Naive thymus-derived CD8-positive, alpha-beta T cell (primary cell): ENCODE data around the gene VAPA. TPM values are rescaled to one million over a fixed set of nuclear protein-coding genes. Genes with fewer than 3 reads are reported as not detected.

Experiments used
- ATAC-seq, 2 donors: fragments of 150-1000 bp; cut with Tn5 transposase in 1 of 2; sonication (Bioruptor Pico), chemical (Tn5 transposase) in 1 of 2; 1 replicate in 1 of 2; 2 replicates in 1 of 2; pipeline ENCODE4 v1.10.0; 2021; ENCODE audit warnings: mild to moderate bottlenecking in 2 of 2, moderate library complexity in 2 of 2
- POLR2A ChIA-PET: fragments of 350-600 bp; sonication (Branson Sonifier 250); formaldehyde crosslinking; loops from one replicate; lab custom pipeline; 2021; ENCODE audit warnings: antibody characterized with exemption; lab: Charles Lee
- DNase-seq, 10 donors: peaks; one replicate each; pipeline versions ENCODE4 v3.0.0 to v3.0.0-alpha.2; 2020 to 2022
- H3K27ac Mint-ChIP-seq, 10 donors: one replicate each; pipeline ENCODE4 v1.8.0; 2020 to 2022; ENCODE audit warnings: mild to moderate bottlenecking in 10 of 10, mixed read lengths in 10 of 10, moderate library complexity in 4 of 10, inconsistent platforms in 1 of 10
- H3K27me3 Mint-ChIP-seq, 5 donors: one replicate each; pipeline ENCODE4 v1.8.0; 2021 to 2022; ENCODE audit warnings: mixed read lengths in 5 of 5
- H3K36me3 Mint-ChIP-seq, 3 donors: one replicate each; pipeline ENCODE4 v1.8.0; 2020 to 2022; ENCODE audit warnings: mixed read lengths in 3 of 3, mild to moderate bottlenecking in 2 of 3, inconsistent platforms in 1 of 3
- H3K4me1 Mint-ChIP-seq, 4 donors: one replicate each; pipeline ENCODE4 v1.8.0; 2021 to 2022; ENCODE audit warnings: mixed read lengths in 4 of 4
- H3K4me3 Mint-ChIP-seq, 10 donors: one replicate each; pipeline ENCODE4 v1.8.0; 2020 to 2022; ENCODE audit warnings: mild to moderate bottlenecking in 10 of 10, mixed read lengths in 10 of 10, moderate library complexity in 6 of 10, inconsistent platforms in 1 of 10
- H3K9me3 Mint-ChIP-seq, 9 donors: one replicate each; pipeline ENCODE4 v1.8.0; 2020 to 2022; ENCODE audit warnings: mixed read lengths in 9 of 9, mild to moderate bottlenecking in 3 of 9, inconsistent platforms in 1 of 9, moderate library complexity in 1 of 9
- polyA plus RNA-seq, 3 donors: library from polyadenylated mRNA; unstranded; fragments of 300-500 nt; fragmentation: Illumina TruSeq; gene quantifications; one replicate each; pipeline ENCODE4 v1.2.3, GENCODE V29; 2021
- total RNA-seq, 8 experiments: library from RNA in 2 of 8; stranded (reverse) in 2 of 8; gene quantifications; one replicate each; pipeline ENCODE4 v1.2.3 and lab custom pipeline; 2021 to 2026

VAPA gene
- total and polyA plus RNA-seq, 5 experiments from 2014 or later: 119 to 214 (median 187) TPM

DNA sequence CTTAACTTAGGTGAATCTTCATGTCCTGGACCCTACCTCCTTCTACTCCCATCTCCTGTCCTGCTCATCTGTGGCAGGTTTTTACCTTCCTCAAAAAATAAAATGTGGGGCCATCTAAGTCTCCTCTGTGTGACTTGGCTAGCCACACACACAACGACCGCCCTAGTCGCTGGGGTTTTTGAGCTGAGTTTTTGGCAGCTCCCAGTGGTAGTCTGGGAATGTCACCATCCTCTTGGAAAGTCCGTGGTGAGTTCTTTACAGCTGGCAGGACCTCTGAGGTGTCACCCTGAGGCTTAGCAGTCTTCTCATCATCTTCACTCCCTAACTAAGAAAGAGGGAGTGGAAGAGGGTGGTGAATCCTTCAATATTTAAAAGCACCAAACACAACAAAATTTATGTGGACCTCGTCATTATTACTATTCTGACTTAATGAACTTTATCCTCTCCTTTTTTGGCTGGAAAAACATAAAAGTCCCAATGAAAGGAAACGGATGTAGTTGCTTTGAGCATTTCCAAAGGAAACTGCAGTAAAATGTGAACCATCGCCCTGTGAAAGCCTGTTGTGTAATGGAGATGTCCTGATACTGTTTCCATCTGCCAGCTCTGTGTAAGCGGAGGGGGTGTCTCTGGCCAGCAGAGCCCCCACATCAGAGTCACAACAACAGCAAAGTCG lies 78.6 kb downstream of the VAPA start:
- peaks cover 5 to 22% (median 19%) of the 10 kb centered on the region in 5 donors for H3K27me3 Mint-ChIP-seq
- no peak for ATAC-seq
- H3K36me3 Mint-ChIP-seq: peaks cover 0 to 9% (median 4%) of the 10 kb centered on the region in 3 donors
- peaks cover 0 to 12% (median 7%) of the 10 kb centered on the region in 9 donors for H3K9me3 Mint-ChIP-seq
- peaks cover 0 to 8% (median 4%) of the 10 kb centered on the region in 4 donors for H3K4me1 Mint-ChIP-seq
- H3K27ac Mint-ChIP-seq: no peak overlapping the region
- DNase-seq: no peak
- H3K4me3 Mint-ChIP-seq: no peak overlapping the region
- POLR2A ChIA-PET: no interaction called here

GRCh38 chr18:9992973-9993520 lies 79.2 kb downstream of the VAPA start:
- H3K27ac Mint-ChIP-seq: no peak overlapping the region
- DNase-seq (no peak), ATAC-seq (no peak)
- peaks cover 2 to 18% (median 13%) of the 10 kb centered on the region in 9 donors for H3K9me3 Mint-ChIP-seq
- peaks cover 5 to 22% (median 19%) of the 10 kb centered on the region in 5 donors for H3K27me3 Mint-ChIP-seq
- H3K4me1 Mint-ChIP-seq: peaks cover 0 to 7% (median 4%) of the 10 kb centered on the region in 4 donors
- peaks cover 0 to 14% (median 4%) of the 10 kb centered on the region in 3 donors for H3K36me3 Mint-ChIP-seq
- no peak overlapping the region for H3K4me3 Mint-ChIP-seq
- POLR2A ChIA-PET: no interaction called here

- Mint-ChIP-seq H3K27me3 (peaks cover 5 to 23% (median 19%) of the 10 kb centered on the region in 5 donors), H3K36me3 (peaks cover 0 to 19% (median 7%) of the 10 kb centered on the region in 3 donors)
Observed at GRCh38 chr18:9993521-9994025, 79.8 kb downstream of the VAPA start.

GRCh38 chr18:9994026-9994570 lies 80.3 kb downstream of the VAPA start:
- POLR2A ChIA-PET: no interaction called here
- Mint-ChIP-seq H3K4me3 (no peak overlapping the region), H3K9me3 (peaks cover 6 to 28% (median 20%) of the 10 kb centered on the region in 9 donors), H3K27me3 (peaks cover 5 to 23% (median 19%) of the 10 kb centered on the region in 5 donors), H3K4me1 (peaks cover 0 to 3% (median under 1%) of the 10 kb centered on the region in 4 donors), H3K27ac (no peak overlapping the region), H3K36me3 (peaks cover 0 to 22% (median 7%) of the 10 kb centered on the region in 3 donors)
- DNase-seq (no peak), ATAC-seq (no peak)

More at GRCh38 chr18:9993521-9994025, 79.8 kb downstream of the VAPA start:
- DNase-seq: no peak
- Mint-ChIP-seq H3K9me3 (peaks cover 6 to 23% (median 18%) of the 10 kb centered on the region in 9 donors), H3K4me1 (peaks cover 0 to 3% (median 2%) of the 10 kb centered on the region in 4 donors), H3K27ac (no peak overlapping the region), H3K4me3 (no peak overlapping the region)
- POLR2A ChIA-PET: no interaction called here
- no peak for ATAC-seq

DNA sequence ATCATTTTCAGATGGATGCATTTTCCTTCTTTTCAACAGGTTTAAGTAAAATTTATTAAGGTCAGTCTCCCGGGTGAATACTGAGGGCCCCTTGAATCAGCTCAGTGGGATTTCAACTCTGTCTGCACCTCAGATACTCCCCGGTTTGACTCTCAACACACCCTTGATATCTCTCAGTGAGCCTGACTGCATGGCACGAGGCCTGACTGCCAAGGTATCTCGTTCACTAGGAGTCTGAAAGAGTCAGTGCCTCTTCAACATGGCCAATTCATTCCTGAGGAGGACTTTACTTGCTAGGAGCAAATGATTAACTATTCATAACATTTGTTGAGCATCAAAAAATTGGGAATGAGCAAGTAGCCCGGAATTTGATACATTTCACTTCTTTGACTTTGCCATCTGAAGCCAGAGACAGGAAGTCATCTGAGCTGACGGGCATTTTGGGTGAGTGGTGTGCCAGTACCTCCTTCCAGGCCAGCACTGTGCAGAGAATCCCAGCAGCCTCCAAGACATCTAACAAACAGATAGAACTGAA lies 81.0 kb downstream of the VAPA start:
- POLR2A ChIA-PET: no interaction called here
- H3K27me3 Mint-ChIP-seq: peaks cover 5 to 23% (median 19%) of the 10 kb centered on the region in 5 donors
- H3K4me1 Mint-ChIP-seq: peaks cover 0 to 3% (median 0%) of the 10 kb centered on the region in 4 donors
- no peak overlapping the region for H3K4me3 Mint-ChIP-seq
- no peak for ATAC-seq
- H3K36me3 Mint-ChIP-seq: peaks cover 0 to 29% (median 7%) of the 10 kb centered on the region in 3 donors
- no peak overlapping the region for H3K27ac Mint-ChIP-seq
- DNase-seq: no peak
- peaks cover 6 to 34% (median 27%) of the 10 kb centered on the region in 9 donors for H3K9me3 Mint-ChIP-seq

GRCh38 chr18:9995631-9996030 lies 81.8 kb downstream of the VAPA start:
- peaks cover 9 to 43% (median 36%) of the 10 kb centered on the region in 9 donors for H3K9me3 Mint-ChIP-seq
- POLR2A ChIA-PET: interaction anchor here (0.6 kb wide), 1 partner anchor 277 kb away, joined by 3 read pairs; no protein-coding TSS in a partner anchor
- peaks cover 0 to 3% (median 0%) of the 10 kb centered on the region in 4 donors for H3K4me1 Mint-ChIP-seq
- no peak overlapping the region for H3K27ac Mint-ChIP-seq
- peaks cover 0 to 38% (median 7%) of the 10 kb centered on the region in 3 donors for H3K36me3 Mint-ChIP-seq
- H3K4me3 Mint-ChIP-seq: no peak overlapping the region
- DNase-seq (no peak), ATAC-seq (no peak)
- peaks cover 5 to 22% (median 19%) of the 10 kb centered on the region in 5 donors for H3K27me3 Mint-ChIP-seq

DNA sequence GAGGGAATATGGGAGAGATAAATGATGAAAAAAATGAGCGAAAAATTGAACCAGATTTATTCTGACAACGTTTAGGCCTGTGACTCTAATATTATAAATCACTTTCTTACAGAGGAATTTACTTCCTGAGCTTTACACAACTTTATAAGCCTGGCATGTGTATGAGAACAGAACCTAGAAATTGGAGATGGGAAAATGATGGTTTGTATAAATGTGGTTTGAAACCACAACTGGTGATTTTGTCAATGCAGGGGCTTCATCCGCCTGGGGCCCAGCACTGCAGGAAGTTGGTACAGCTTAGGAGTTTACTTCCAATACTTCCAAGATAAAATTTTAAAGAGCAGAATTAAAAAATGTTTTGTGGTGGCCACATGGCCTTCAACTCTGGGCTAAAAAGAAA lies 82.3 kb downstream of the VAPA start:
- POLR2A ChIA-PET: interaction anchor here (0.6 kb wide), 1 partner anchor 277 kb away, joined by 3 read pairs; no protein-coding TSS in a partner anchor
- no peak overlapping the region for H3K27ac Mint-ChIP-seq
- DNase-seq (no peak), ATAC-seq (no peak)
- peaks cover 9 to 44% (median 37%) of the 10 kb centered on the region in 9 donors for H3K9me3 Mint-ChIP-seq
- no peaks in the 10 kb centered on the region for H3K4me1 Mint-ChIP-seq
- no peak overlapping the region for H3K4me3 Mint-ChIP-seq
- peaks cover 4 to 17% (median 17%) of the 10 kb centered on the region in 5 donors for H3K27me3 Mint-ChIP-seq
- H3K36me3 Mint-ChIP-seq: peaks cover 0 to 38% (median 7%) of the 10 kb centered on the region in 3 donors

- POLR2A ChIA-PET: no interaction called here
- no peak for ATAC-seq
- DNase-seq: no peak
- Mint-ChIP-seq H3K36me3 (peaks cover 0 to 38% (median 7%) of the 10 kb centered on the region in 3 donors), H3K27ac (no peak overlapping the region), H3K4me1 (no peaks in the 10 kb centered on the region), H3K4me3 (no peak overlapping the region), H3K9me3 (peaks cover 9 to 44% (median 37%) of the 10 kb centered on the region in 9 donors), H3K27me3 (peaks cover 0 to 8% (median 2%) of the 10 kb centered on the region in 5 donors)
Observed at GRCh38 chr18:9997711-9998110, 83.9 kb downstream of the VAPA start.

GRCh38 chr18:9998330-9998729 lies 84.5 kb downstream of the VAPA start:
- Mint-ChIP-seq H3K4me1 (no peaks in the 10 kb centered on the region), H3K27ac (no peak overlapping the region)

DNA sequence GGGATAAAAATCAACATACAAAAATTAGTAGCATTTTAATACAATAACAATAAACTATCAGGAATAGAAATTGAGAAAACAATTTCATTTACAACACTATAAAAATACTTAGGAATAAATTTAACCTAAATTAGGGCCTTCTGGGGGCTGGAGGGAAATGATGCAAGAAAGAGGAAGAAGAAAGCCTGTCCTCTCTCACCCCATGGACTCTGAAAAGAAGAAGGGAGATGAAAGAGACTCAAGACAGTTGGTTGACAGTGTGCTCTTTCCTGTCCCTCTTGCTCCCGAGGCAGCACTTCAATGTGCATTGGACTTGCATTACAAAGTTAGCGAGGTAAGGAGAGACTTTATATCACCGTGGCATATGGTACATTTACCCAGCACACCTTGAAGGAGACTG lies 88.5 kb downstream of the VAPA start:
- no peak overlapping the region for H3K27ac Mint-ChIP-seq
- peaks cover 0 to 9% (median 2%) of the 10 kb centered on the region in 5 donors for H3K27me3 Mint-ChIP-seq
- DNase-seq (no peak), ATAC-seq (no peak)
- H3K4me1 Mint-ChIP-seq: no peaks in the 10 kb centered on the region
- POLR2A ChIA-PET: no interaction called here
- H3K9me3 Mint-ChIP-seq: peaks cover 8 to 34% (median 27%) of the 10 kb centered on the region in 9 donors
- peaks cover 0 to 29% (median 3%) of the 10 kb centered on the region in 3 donors for H3K36me3 Mint-ChIP-seq
- H3K4me3 Mint-ChIP-seq: no peak overlapping the region

More at GRCh38 chr18:9998330-9998729, 84.5 kb downstream of the VAPA start:
- Mint-ChIP-seq H3K36me3 (peaks cover 0 to 38% (median 7%) of the 10 kb centered on the region in 3 donors), H3K9me3 (peaks cover 9 to 44% (median 37%) of the 10 kb centered on the region in 9 donors), H3K27me3 (peaks cover 0 to 4% (median 0%) of the 10 kb centered on the region in 5 donors), H3K4me3 (no peak overlapping the region)
- POLR2A ChIA-PET: no interaction called here
- DNase-seq: no peak
- no peak for ATAC-seq

DNA sequence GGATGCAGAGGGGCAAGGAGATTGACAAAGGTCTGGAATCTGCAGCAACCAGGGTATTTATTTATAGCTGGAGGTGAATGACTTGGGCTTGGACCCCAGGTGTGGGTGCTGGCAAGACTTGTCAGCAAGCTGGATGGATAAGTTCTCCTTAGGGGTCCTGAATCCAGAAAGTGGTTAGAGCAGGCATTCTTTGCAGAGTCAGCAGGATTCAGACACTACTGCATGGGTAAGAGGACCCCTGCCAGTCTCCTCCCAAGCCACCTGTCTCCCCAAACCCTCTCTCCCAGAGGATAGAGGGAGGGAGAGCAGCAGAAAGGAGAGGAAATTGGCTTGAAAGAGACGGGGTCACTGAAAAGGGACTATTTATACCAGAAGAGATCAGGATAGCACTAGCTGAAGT lies 89.5 kb downstream of the VAPA start:
- no peak for ATAC-seq
- H3K4me3 Mint-ChIP-seq: no peak overlapping the region
- H3K9me3 Mint-ChIP-seq: peaks cover 2 to 24% (median 19%) of the 10 kb centered on the region in 9 donors
- peaks cover 0 to 12% (median 6%) of the 10 kb centered on the region in 5 donors for H3K27me3 Mint-ChIP-seq
- no peak overlapping the region for H3K27ac Mint-ChIP-seq
- DNase-seq: no peak
- no peaks in the 10 kb centered on the region for H3K4me1 Mint-ChIP-seq
- H3K36me3 Mint-ChIP-seq: peaks cover 0 to 22% (median 2%) of the 10 kb centered on the region in 3 donors
- POLR2A ChIA-PET: no interaction called here

DNA sequence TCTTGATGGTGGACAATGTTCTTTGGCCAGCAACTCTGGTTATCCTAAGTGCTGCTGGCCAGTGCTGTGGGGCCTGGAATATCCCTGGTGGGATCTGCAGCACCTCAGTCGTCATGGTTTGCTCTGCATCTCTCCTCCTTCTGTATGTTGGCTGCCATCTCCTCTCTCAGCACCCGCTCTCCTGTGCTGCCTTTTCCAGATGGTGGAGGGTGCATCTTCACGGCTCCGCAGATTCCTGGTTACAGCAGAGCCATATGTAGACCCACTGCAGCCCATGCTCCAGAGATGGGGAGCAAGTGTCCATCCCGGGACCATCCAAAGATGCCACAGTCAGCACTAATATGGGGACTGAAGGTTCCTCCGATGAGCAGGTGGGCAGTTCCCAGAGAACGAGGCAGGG lies 90.0 kb downstream of the VAPA start:
- no peak for DNase-seq
- peaks cover 0 to 16% (median 0%) of the 10 kb centered on the region in 3 donors for H3K36me3 Mint-ChIP-seq
- peaks cover 2 to 19% (median 14%) of the 10 kb centered on the region in 9 donors for H3K9me3 Mint-ChIP-seq
- H3K4me3 Mint-ChIP-seq: no peak overlapping the region
- no peak overlapping the region for H3K27ac Mint-ChIP-seq
- POLR2A ChIA-PET: no interaction called here
- H3K4me1 Mint-ChIP-seq: no peaks in the 10 kb centered on the region
- ATAC-seq: no peak
- H3K27me3 Mint-ChIP-seq: peaks cover 0 to 14% (median 6%) of the 10 kb centered on the region in 5 donors
